ENCODE results near the gene ZNF689.
"Not testable (repeated sequence)": the region's sequence is repeated elsewhere in the genome, so short reads cannot be mapped to it uniquely, and the experiment has no call there.

DNA sequence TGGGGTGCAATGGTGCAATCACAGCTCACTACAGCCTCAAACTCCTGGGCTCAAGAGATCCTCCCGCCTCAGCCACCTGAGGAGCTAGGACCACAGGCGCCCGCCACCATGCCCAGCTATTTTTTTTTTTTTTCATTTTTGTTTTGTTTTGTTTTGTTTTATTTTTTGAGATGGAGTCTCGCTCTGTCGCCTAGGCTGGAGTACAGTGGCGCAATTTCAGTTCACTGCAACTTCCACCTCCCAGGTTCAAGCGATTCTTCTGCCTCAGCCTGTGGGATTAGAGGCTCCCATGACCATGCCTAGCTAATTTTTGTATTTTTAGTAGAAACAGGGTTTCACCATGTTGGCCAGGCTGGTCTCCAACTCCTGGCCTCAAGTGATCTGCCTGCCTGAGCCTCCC, 22.3 kb upstream of the ZNF689 start:
- TF ChIP-seq, protein P1, sequence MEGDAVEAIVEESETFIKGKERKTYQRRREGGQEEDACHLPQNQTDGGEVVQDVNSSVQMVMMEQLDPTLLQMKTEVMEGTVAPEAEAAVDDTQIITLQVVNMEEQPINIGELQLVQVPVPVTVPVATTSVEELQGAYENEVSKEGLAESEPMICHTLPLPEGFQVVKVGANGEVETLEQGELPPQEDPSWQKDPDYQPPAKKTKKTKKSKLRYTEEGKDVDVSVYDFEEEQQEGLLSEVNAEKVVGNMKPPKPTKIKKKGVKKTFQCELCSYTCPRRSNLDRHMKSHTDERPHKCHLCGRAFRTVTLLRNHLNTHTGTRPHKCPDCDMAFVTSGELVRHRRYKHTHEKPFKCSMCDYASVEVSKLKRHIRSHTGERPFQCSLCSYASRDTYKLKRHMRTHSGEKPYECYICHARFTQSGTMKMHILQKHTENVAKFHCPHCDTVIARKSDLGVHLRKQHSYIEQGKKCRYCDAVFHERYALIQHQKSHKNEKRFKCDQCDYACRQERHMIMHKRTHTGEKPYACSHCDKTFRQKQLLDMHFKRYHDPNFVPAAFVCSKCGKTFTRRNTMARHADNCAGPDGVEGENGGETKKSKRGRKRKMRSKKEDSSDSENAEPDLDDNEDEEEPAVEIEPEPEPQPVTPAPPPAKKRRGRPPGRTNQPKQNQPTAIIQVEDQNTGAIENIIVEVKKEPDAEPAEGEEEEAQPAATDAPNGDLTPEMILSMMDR (IDR thresholded peaks at IDR 0.05): not testable (repeated sequence)
- not testable (repeated sequence) for TF ChIP-seq POLR2A, POLR2AphosphoS5 (IDR thresholded peaks at IDR 0.05)
